H9 (cell line): ENCODE data around the gene KANSL3. TPM values are rescaled to one million over a fixed set of nuclear protein-coding genes. Genes with fewer than 3 reads are reported as not detected.

Experiments used
- DNase-seq: peaks from one replicate; pipeline ENCODE4 v3.0.0-alpha.2; 2017
- H2AFZ ChIP-seq: one replicate; pipeline ENCODE4 v1.6.1; 2013; ENCODE audit warnings: mild to moderate bottlenecking, low read length, control low read depth, moderate library complexity
- H2AK5ac ChIP-seq: 2 replicates; pipeline ENCODE4 v1.6.1; 2013; ENCODE audit warnings: low read length, control low read depth, mixed read lengths; ENCODE audit not compliant: insufficient read length
- H2BK120ac ChIP-seq: one replicate; pipeline ENCODE4 v1.6.1; 2013; ENCODE audit warnings: low read depth, mild to moderate bottlenecking, low read length, control low read depth, inconsistent platforms; ENCODE audit not compliant: poor library complexity, severe bottlenecking
- H2BK12ac ChIP-seq: 2 replicates; pipeline ENCODE4 v1.6.1; 2013; ENCODE audit warnings: low read length, control low read depth, mixed read lengths, low read depth; ENCODE audit not compliant: insufficient read length
- H2BK15ac ChIP-seq: 2 replicates; pipeline ENCODE4 v1.6.1; 2013; ENCODE audit warnings: low read depth, low read length, control low read depth
- H2BK20ac ChIP-seq: one replicate; pipeline ENCODE4 v1.6.1; 2013; ENCODE audit warnings: low read depth, mild to moderate bottlenecking, low read length, control low read depth, inconsistent platforms; ENCODE audit not compliant: poor library complexity, severe bottlenecking
- H2BK5ac ChIP-seq: 2 replicates; pipeline ENCODE4 v1.6.1; 2013; ENCODE audit warnings: low read length, control low read depth, mixed read lengths; ENCODE audit not compliant: insufficient read length
- H3K14ac ChIP-seq: 2 replicates; pipeline ENCODE4 v1.6.1; 2013; ENCODE audit warnings: low read length, control low read depth; ENCODE audit not compliant: insufficient read depth
- H3K18ac ChIP-seq: 2 replicates; pipeline ENCODE4 v1.6.1; 2013; ENCODE audit warnings: low read depth, mild to moderate bottlenecking, mixed read lengths, low read length, control low read depth; ENCODE audit not compliant: insufficient read length
- H3K23ac ChIP-seq: 2 replicates; pipeline ENCODE4 v1.6.1; 2013; ENCODE audit warnings: low read length, control low read depth, mixed read lengths, low read depth; ENCODE audit not compliant: insufficient read length
- H3K23me2 ChIP-seq: 2 replicates; pipeline ENCODE4 v1.6.1; 2013; ENCODE audit warnings: low read depth, mild to moderate bottlenecking, mixed read lengths, low read length, control low read depth; ENCODE audit not compliant: insufficient read length, poor library complexity, severe bottlenecking
- H3K27ac ChIP-seq: 2 replicates; pipeline ENCODE4 v1.5.1; 2013; ENCODE audit warnings: low read length, control low read depth, mixed read lengths, low read depth; ENCODE audit not compliant: insufficient read length
- H3K27me3 ChIP-seq: 2 replicates; pipeline ENCODE4 v1.6.1; 2013; ENCODE audit warnings: low read length, control low read depth, inconsistent platforms; ENCODE audit not compliant: insufficient read depth
- H3K4ac ChIP-seq: 2 replicates; pipeline ENCODE4 v1.6.1; 2013; ENCODE audit warnings: low read depth, mild to moderate bottlenecking, control low read depth, inconsistent platforms, low read length, moderate library complexity
- H3K4me1 ChIP-seq: 2 replicates; pipeline ENCODE4 v1.6.1; 2013; ENCODE audit warnings: low read length, control low read depth, inconsistent platforms; ENCODE audit not compliant: insufficient read depth
- H3K4me2 ChIP-seq: 2 replicates; pipeline ENCODE4 v1.6.1; 2013; ENCODE audit warnings: low read length, control low read depth, mixed read lengths; ENCODE audit not compliant: insufficient read length, insufficient read depth
- H3K56ac ChIP-seq: 2 replicates; pipeline ENCODE4 v1.6.1; 2013; ENCODE audit warnings: low read depth, mild to moderate bottlenecking, mixed read lengths, low read length, control low read depth; ENCODE audit not compliant: insufficient read length
- H3K79me1 ChIP-seq: 2 replicates; pipeline ENCODE4 v1.6.1; 2013; ENCODE audit warnings: low read depth, mild to moderate bottlenecking, moderate library complexity, low read length, control low read depth, inconsistent platforms; ENCODE audit not compliant: insufficient read depth, poor library complexity, severe bottlenecking
- H3K79me2 ChIP-seq: 2 replicates; pipeline ENCODE4 v1.6.1; 2013; ENCODE audit warnings: low read length, control low read depth, inconsistent platforms; ENCODE audit not compliant: insufficient read depth
- H3K9ac ChIP-seq: 2 replicates; pipeline ENCODE4 v1.6.1; 2013; ENCODE audit warnings: low read length, control low read depth, mixed read lengths; ENCODE audit not compliant: insufficient read length; ENCODE audit errors: extremely low read depth
- H3K9me3 ChIP-seq: one replicate; pipeline ENCODE4 v1.6.1; 2013; ENCODE audit warnings: low read depth, low read length, inconsistent platforms; ENCODE audit not compliant: control insufficient read depth
- H3T11ph ChIP-seq: one replicate; pipeline ENCODE4 v1.6.1; 2013; ENCODE audit warnings: mild to moderate bottlenecking, low read length, control low read depth, inconsistent platforms
- H4K20me1 ChIP-seq: one replicate; pipeline ENCODE4 v1.6.1; 2013; ENCODE audit not compliant: control insufficient read depth, insufficient read length, insufficient read depth
- H4K5ac ChIP-seq: 2 replicates; pipeline ENCODE4 v1.6.1; 2013; ENCODE audit warnings: low read depth, mild to moderate bottlenecking, mixed read lengths, low read length, control low read depth; ENCODE audit not compliant: insufficient read length
- H4K8ac ChIP-seq: replicated peaks from 2 replicates; pipeline ENCODE4 v1.6.1; 2013; ENCODE audit warnings: low read length, control low read depth, mixed read lengths, low read depth; ENCODE audit not compliant: insufficient read length
- H4K91ac ChIP-seq: 2 replicates; pipeline ENCODE4 v1.6.1; 2013; ENCODE audit warnings: low read depth, mild to moderate bottlenecking, moderate library complexity, mixed read lengths, low read length, control low read depth; ENCODE audit not compliant: insufficient read length
- H3K27ac Mint-ChIP-seq, 3 experiments: 2 replicates in 2 of 3; 3 replicates in 1 of 3; pipeline ENCODE4 v1.8.0; 2020 to 2021; ENCODE audit warnings: mixed read lengths in 3 of 3, mild to moderate bottlenecking in 1 of 3, moderate library complexity in 1 of 3
- H3K27me3 Mint-ChIP-seq: 2 replicates; pipeline ENCODE4 v1.8.0; 2021; ENCODE audit warnings: low read depth, mild to moderate bottlenecking, moderate library complexity, mixed read lengths
- H3K36me3 Mint-ChIP-seq, 3 experiments: 2 replicates in 2 of 3; 3 replicates in 1 of 3; pipeline ENCODE4 v1.8.0; 2020 to 2021; ENCODE audit warnings: low read depth in 3 of 3, mixed read lengths in 3 of 3; ENCODE audit not compliant: insufficient read depth in 1 of 3
- H3K4me1 Mint-ChIP-seq, 2 experiments: 2 replicates each; pipeline ENCODE4 v1.8.0; 2020; ENCODE audit warnings: mixed read lengths in 2 of 2
- H3K4me3 Mint-ChIP-seq, 2 experiments: 2 replicates in 1 of 2; 3 replicates in 1 of 2; pipeline ENCODE4 v1.8.0; 2020 to 2021; ENCODE audit warnings: mild to moderate bottlenecking in 2 of 2, mixed read lengths in 2 of 2, moderate library complexity in 1 of 2
- H3K9me3 Mint-ChIP-seq, 2 experiments: 2 replicates in 1 of 2; 3 replicates in 1 of 2; pipeline ENCODE4 v1.8.0; 2020; ENCODE audit warnings: mild to moderate bottlenecking in 2 of 2, mixed read lengths in 2 of 2, moderate library complexity in 1 of 2
- CTCF ChIP-seq: fragments of 200-600 bp; sonication (generic); conservative IDR thresholded peaks from 3 replicates; pipeline ENCODE4 v1.8.0; 2021; ENCODE audit warnings: antibody characterized with exemption, mild to moderate bottlenecking
- WGBS: extraction: QIAGEN DNeasy Blood & Tissue Kit; methylation state at CpG from one replicate; pipeline ENCODE4 v1.1.7; 2013; ENCODE audit warnings: missing lambda C conversion rate, low lambda C conversion rate, mixed read lengths; ENCODE audit not compliant: insufficient read length; ENCODE audit errors: extremely low coverage; 5-methylcytosine and 5-hydroxymethylcytosine counted together
- total RNA-seq: library from RNA; stranded (reverse); gene quantifications from 2 replicates; pipeline ENCODE4 v1.2.1, GENCODE V29; 2021

KANSL3 gene
- total RNA-seq, 1 experiment from 2014 or later, result 35.7 TPM

- WGBS, result no CpG with 5 or more reads among the region's 3 CpGs
Observed at GRCh38 chr2:96578731-96579130, 59.4 kb downstream of the KANSL3 start.

More at GRCh38 chr2:96578731-96579130, 59.4 kb downstream of the KANSL3 start:
- Histone ChIP-seq H4K20me1 (no peaks in the 10 kb centered on the region), H2BK12ac (no peak overlapping the region), H3K23me2 (no peaks in the 10 kb centered on the region), H3K4me2 (no peak overlapping the region), H3K27me3 (no peaks in the 10 kb centered on the region), H2BK5ac (no peak overlapping the region), H4K91ac (no peak overlapping the region), H3K79me1 (no peaks in the 10 kb centered on the region), H3K4ac (no peak overlapping the region), H3K18ac (no peak overlapping the region), H3K9ac (no peak overlapping the region), H3T11ph (no peak overlapping the region), H3K79me2 (no peaks in the 10 kb centered on the region), H2BK15ac (no peak overlapping the region), H2AK5ac (no peak overlapping the region), H3K27ac (no peak overlapping the region), H2BK120ac (no peak overlapping the region), H3K56ac (no peak overlapping the region), H2BK20ac (no peak overlapping the region), H4K5ac (no peak overlapping the region), H3K9me3 (no peaks in the 10 kb centered on the region), H3K4me1 (no peaks in the 10 kb centered on the region), H2AFZ (no peak overlapping the region), H3K14ac (no peak overlapping the region), H3K23ac (no peak overlapping the region), H4K8ac (no peak overlapping the region)
- Mint-ChIP-seq H3K36me3 (no peaks in the 10 kb centered on the region), H3K27me3 (no peaks in the 10 kb centered on the region), H3K9me3 (no peaks in the 10 kb centered on the region), H3K27ac (no peak overlapping the region), H3K4me3 (no peak overlapping the region), H3K4me1 (no peaks in the 10 kb centered on the region)
- no peak for TF ChIP-seq CTCF
- DNase-seq, result no peak
